Upper lobe of left lung (tissue), 6 donors: ENCODE data around the gene SUSD3. TPM values are rescaled to one million over a fixed set of nuclear protein-coding genes. Genes with fewer than 3 reads are reported as not detected.

Source experiments
- ATAC-seq, 2 donors: fragments of 200-7000 bp; cut with Tn5 transposase; one replicate each; pipeline ENCODE4 v1.9.1; 2022; ENCODE audit warnings: mild to moderate bottlenecking in 2 of 2, moderate library complexity in 2 of 2; ENCODE audit not compliant: low FRiP score in 2 of 2
- DNase-seq, 2 donors: peaks; one replicate each; pipeline ENCODE4 v3.0.0-alpha.2; 2019 to 2020
- H3K27ac ChIP-seq, 4 donors: fragments of 200-600 bp; sonication (generic); one replicate each; pipeline ENCODE4 v1.5.1; 2016 to 2019
- H3K27me3 ChIP-seq, 4 donors: fragments of 200-600 bp; sonication (generic); one replicate each; pipeline ENCODE4 v1.5.1; 2017 to 2019
- H3K36me3 ChIP-seq, 4 donors: fragments of 200-600 bp; sonication (generic); one replicate each; pipeline ENCODE4 v1.5.1; 2016 to 2019
- H3K4me1 ChIP-seq, 4 donors: fragments of 200-600 bp; sonication (generic); one replicate each; pipeline ENCODE4 v1.5.1; 2018 to 2019
- H3K4me3 ChIP-seq, 4 donors: fragments of 200-600 bp; sonication (generic); one replicate each; pipeline ENCODE4 v1.5.1; 2017 to 2019; ENCODE audit warnings: mild to moderate bottlenecking in 2 of 4, moderate library complexity in 1 of 4
- H3K9me3 ChIP-seq, 4 donors: fragments of 200-600 bp; sonication (generic); one replicate each; pipeline ENCODE4 v1.5.1; 2018 to 2019
- EP300 ChIP-seq, 4 donors: sonication (generic); formaldehyde crosslinking; IDR thresholded peaks; one replicate each; pipeline ENCODE4 v1.5.1; 2017; ENCODE audit warnings: antibody characterized with exemption in 4 of 4, control low read depth in 2 of 4
- POLR2A ChIP-seq, 4 donors: fragments of 450-650 bp; IDR thresholded peaks; one replicate each; pipeline ENCODE4 v1.5.1; 2016 to 2017; ENCODE audit warnings: antibody characterized with exemption in 4 of 4, mild to moderate bottlenecking in 2 of 4
- POLR2AphosphoS5 ChIP-seq, 2 donors: sonication (generic); formaldehyde crosslinking; IDR thresholded peaks; one replicate each; pipeline ENCODE4 v1.5.1; 2017; ENCODE audit warnings: antibody characterized with exemption in 2 of 2
- WGBS, 2 donors: methylation state at CpG; one replicate each; pipeline ENCODE4 v1.1.5; 2017 to 2018; 5-methylcytosine and 5-hydroxymethylcytosine counted together
- total RNA-seq, 6 donors: library from RNA; depleted of rRNA in 4 of 6; stranded (reverse); fragments of >200 nt in 4 of 6; gene quantifications; one replicate each; pipeline versions ENCODE4 v1.1.0 to v1.2.1, GENCODE V29; 2016 to 2021
- TF ChIP-seq, protein P1 (sequence below), 6 experiments: fragments of 450-650 bp in 4 of 6; fragments of 200-600 bp in 2 of 6; sonication (generic) in 2 of 6; IDR thresholded peaks; one replicate each; pipeline ENCODE4 v1.5.1; 2016 to 2019; ENCODE audit warnings: antibody characterized with exemption in 6 of 6
- donor health status: DM: no; HTN: no; CAD: no; lungs with moderate emphysema.
- donor health status: DM: no; HTN: yes; CAD: no; lungs with severe emphysema.

SUSD3 gene
- total RNA-seq, 6 donors from 2014 or later: 3.9 to 17.8 (median 5.2) TPM

DNA sequence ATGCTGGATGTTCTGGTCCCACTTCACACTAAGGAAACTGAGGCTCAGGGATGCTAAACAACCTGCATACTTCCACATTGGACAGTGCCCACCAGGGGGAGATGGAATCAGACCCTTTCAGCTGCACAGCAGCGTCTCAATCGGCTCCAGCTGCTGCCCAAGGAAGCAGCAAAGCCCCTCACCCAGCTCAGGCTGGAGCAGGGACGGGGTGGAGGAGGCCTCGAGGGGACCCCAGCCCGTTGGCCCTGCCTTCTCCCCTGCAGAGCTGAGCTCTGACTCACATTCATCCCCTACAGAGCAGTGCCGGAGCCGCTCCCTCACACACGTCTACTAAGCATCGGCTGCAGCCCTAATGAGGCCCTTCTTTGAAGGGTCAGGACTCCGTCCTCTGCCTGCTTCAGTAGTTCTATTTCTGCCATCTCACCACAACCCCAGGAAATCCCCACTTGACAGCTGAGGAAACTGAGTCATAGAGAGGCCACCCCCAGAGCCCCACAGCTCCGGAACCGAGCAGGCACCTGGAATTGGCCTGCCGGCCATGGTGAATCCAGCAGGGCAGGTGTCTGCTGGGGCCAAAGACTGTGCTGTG lies 21.5 kb upstream of the SUSD3 start:
- Histone ChIP-seq H3K4me3 (no peak overlapping the region), H3K4me1 (peaks cover 2 to 18% (median 14%) of the 10 kb centered on the region in 4 donors), H3K9me3 (no peaks in the 10 kb centered on the region), H3K27ac (peak overlapping the region in 3 of 4 donors; percentile 6 to 43 (median 19)), H3K27me3 (no peaks in the 10 kb centered on the region), H3K36me3 (peaks cover 0 to 27% (median 15%) of the 10 kb centered on the region in 4 donors)
- DNase-seq (no peak), ATAC-seq (no peak)
- 75 to 81% methylated on average over 7 to 11 of the region's 13 CpGs for WGBS, 2 donors
- TF ChIP-seq POLR2AphosphoS5 (IDR thresholded peaks at IDR 0.05) (no peak), EP300 (IDR thresholded peaks at IDR 0.05) (no peak), POLR2A (IDR thresholded peaks at IDR 0.05) (no peak)
- TF ChIP-seq, protein P1, sequence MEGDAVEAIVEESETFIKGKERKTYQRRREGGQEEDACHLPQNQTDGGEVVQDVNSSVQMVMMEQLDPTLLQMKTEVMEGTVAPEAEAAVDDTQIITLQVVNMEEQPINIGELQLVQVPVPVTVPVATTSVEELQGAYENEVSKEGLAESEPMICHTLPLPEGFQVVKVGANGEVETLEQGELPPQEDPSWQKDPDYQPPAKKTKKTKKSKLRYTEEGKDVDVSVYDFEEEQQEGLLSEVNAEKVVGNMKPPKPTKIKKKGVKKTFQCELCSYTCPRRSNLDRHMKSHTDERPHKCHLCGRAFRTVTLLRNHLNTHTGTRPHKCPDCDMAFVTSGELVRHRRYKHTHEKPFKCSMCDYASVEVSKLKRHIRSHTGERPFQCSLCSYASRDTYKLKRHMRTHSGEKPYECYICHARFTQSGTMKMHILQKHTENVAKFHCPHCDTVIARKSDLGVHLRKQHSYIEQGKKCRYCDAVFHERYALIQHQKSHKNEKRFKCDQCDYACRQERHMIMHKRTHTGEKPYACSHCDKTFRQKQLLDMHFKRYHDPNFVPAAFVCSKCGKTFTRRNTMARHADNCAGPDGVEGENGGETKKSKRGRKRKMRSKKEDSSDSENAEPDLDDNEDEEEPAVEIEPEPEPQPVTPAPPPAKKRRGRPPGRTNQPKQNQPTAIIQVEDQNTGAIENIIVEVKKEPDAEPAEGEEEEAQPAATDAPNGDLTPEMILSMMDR (IDR thresholded peaks at IDR 0.05): no peak

DNA sequence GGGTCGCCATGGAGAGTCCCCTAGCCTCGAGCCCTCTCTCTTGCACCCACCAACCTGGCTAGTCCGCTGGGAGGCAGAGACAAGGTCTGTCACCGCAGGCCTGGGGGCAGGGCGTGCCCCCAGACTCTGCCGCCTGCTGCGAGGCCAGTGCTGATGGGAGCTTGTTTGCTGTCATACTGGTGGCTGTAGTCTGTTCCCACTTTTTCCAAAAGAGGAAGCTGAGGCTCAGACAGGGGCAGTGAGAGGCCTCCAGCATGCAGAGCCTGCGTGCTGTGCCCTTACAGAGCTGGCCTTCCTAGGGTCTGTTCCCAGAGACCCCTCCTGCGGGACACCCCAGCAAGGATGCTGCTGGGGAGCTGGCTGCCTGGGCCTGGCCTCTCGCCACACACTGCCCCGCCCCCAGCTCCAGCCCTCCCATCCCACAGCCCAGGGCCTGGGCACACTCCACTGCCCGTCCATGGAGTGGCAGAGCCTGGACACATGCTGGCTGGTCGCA lies 21.0 kb upstream of the SUSD3 start:
- 48 to 70% methylated on average over 7 to 12 of the region's 13 CpGs for WGBS, 2 donors
- DNase-seq (no peak), ATAC-seq (peak; percentile 39 to 71)
- Histone ChIP-seq H3K27ac (peak overlapping the region in 3 of 4 donors; percentile 6 to 43 (median 19)), H3K9me3 (no peaks in the 10 kb centered on the region), H3K36me3 (peaks cover 0 to 24% (median 13%) of the 10 kb centered on the region in 4 donors), H3K27me3 (no peaks in the 10 kb centered on the region), H3K4me1 (peaks cover 2 to 14% (median 12%) of the 10 kb centered on the region in 4 donors), H3K4me3 (no peak overlapping the region)
- TF ChIP-seq POLR2AphosphoS5 (IDR thresholded peaks at IDR 0.05) (no peak), POLR2A (IDR thresholded peaks at IDR 0.05) (no peak)
- TF ChIP-seq, protein P1 (IDR thresholded peaks at IDR 0.05): no peak

DNA sequence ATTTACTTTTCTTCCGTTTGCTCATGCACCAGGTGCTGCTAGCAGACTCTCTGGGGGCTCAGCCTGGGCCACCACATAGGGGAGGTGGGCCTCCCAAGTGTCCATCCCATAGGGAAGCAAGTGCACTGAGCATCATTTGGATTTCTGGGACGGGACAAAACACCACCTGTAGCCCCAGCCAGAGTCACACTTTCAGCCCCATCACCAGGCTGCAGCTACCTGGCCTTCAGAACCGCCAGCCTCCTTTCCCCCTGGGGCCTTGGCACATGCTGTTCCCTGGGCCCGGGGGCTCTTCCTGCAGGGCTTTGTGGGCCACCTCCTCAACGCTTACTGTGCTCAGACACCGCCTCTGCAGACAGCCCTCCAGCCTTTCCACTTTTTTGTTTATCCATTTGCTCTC lies 19.6 kb upstream of the SUSD3 start:
- H3K27me3 ChIP-seq: no peaks in the 10 kb centered on the region
- no peak for ATAC-seq
- TF ChIP-seq POLR2A (IDR thresholded peaks at IDR 0.05) (no peak), EP300 (IDR thresholded peaks at IDR 0.05) (no peak), POLR2AphosphoS5 (IDR thresholded peaks at IDR 0.05) (no peak)
- TF ChIP-seq, protein P1 (IDR thresholded peaks at IDR 0.05): no peak
- no peaks in the 10 kb centered on the region for H3K9me3 ChIP-seq
- peaks cover 0 to 19% (median 9%) of the 10 kb centered on the region in 4 donors for H3K36me3 ChIP-seq
- 71 to 76% methylated on average over 6 of the region's 6 CpGs for WGBS, 2 donors
- no peak overlapping the region for H3K4me3 ChIP-seq
- no peak for DNase-seq
- peaks cover 0 to 13% (median 11%) of the 10 kb centered on the region in 4 donors for H3K4me1 ChIP-seq
- H3K27ac ChIP-seq: no peak overlapping the region

DNA sequence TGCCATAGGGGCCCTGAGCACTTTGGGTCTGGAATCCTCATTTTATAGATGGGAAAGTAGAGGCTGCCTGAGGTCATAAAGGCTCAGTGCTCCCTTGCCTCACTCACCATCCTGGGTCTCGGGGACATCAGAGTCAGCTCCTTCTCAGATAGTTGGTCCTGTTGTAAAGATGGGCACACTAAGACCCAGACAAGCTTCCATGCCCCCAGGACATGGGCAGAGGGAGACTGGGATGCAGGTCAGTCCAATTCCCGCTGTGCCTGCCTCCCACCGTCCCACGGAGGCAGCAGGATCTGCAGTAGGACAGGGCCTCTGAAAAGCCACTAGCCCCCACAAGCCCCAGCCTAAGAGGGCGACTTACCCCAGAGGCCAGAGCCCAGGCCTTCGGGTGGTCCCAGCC lies 19.0 kb upstream of the SUSD3 start:
- Histone ChIP-seq H3K27me3 (no peaks in the 10 kb centered on the region), H3K27ac (no peak overlapping the region), H3K36me3 (peaks cover 0 to 17% (median 7%) of the 10 kb centered on the region in 4 donors), H3K9me3 (no peaks in the 10 kb centered on the region), H3K4me3 (no peak overlapping the region), H3K4me1 (peaks cover 0 to 13% (median 11%) of the 10 kb centered on the region in 4 donors)
- no peak for ATAC-seq
- WGBS, 2 donors: 89 to 100% methylated on average over 1 to 6 of the region's 6 CpGs
- DNase-seq: no peak
- TF ChIP-seq POLR2AphosphoS5 (IDR thresholded peaks at IDR 0.05): no peak
- TF ChIP-seq EP300 (IDR thresholded peaks at IDR 0.05): no peak
- TF ChIP-seq, protein P1 (IDR thresholded peaks at IDR 0.05): no peak
- TF ChIP-seq POLR2A (IDR thresholded peaks at IDR 0.05): no peak

DNA sequence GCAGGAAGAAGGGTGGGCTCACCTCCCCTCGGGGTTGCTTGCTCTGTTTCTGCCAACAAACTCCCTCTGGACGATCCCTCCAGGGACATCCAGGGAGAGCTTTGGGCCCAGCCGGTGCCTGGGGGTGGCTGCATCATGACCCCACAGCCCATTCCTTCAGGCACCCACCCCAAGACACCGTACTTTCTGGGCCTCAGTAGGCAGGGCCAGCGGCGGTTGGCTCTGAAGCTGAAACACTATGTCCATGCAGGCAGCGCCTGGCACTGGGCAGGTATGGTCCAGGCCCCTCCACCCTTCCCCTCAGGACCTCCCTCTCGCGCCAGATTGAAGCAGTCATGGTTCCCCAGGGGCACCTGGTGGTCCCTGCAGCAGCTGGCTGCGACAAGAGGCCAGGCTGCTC lies 18.5 kb upstream of the SUSD3 start:
- DNase-seq: no peak
- no peak for ATAC-seq
- peaks cover 0 to 12% (median 3%) of the 10 kb centered on the region in 4 donors for H3K36me3 ChIP-seq
- H3K27ac ChIP-seq: no peak overlapping the region
- no peak overlapping the region for H3K4me3 ChIP-seq
- H3K9me3 ChIP-seq: no peaks in the 10 kb centered on the region
- WGBS, 2 donors: 80 to 100% methylated on average over 7 to 10 of the region's 10 CpGs
- no peaks in the 10 kb centered on the region for H3K27me3 ChIP-seq
- peaks cover 0 to 14% (median 12%) of the 10 kb centered on the region in 4 donors for H3K4me1 ChIP-seq
- no peak for TF ChIP-seq POLR2AphosphoS5 (IDR thresholded peaks at IDR 0.05)
- TF ChIP-seq EP300 (IDR thresholded peaks at IDR 0.05): no peak
- TF ChIP-seq, protein P1 (IDR thresholded peaks at IDR 0.05): no peak
- TF ChIP-seq POLR2A (IDR thresholded peaks at IDR 0.05): no peak
